GM19467 (cell line): Measurements from ENCODE around the gene AGBL4.

Source experiments
- ATAC-seq: cut with Tn5 transposase; IDR thresholded peaks from one replicate; pipeline ENCODE4 v1.9.1; 2021; ENCODE audit warnings: mild to moderate bottlenecking, moderate library complexity; ENCODE audit not compliant: unreplicated experiment

Gene AGBL4

GRCh38 chr1:49723662-49724061, 300.1 kb downstream of the AGBL4 start:
- no peak for ATAC-seq

GRCh38 chr1:49694251-49694827, 329.4 kb downstream of the AGBL4 start:
- ATAC-seq = no peak

- ATAC-seq = no peak
These were observed 337.6 kb downstream of the AGBL4 start for GRCh38 chr1:49686107-49686506.

GRCh38 chr1:49677706-49678105, 346.0 kb downstream of the AGBL4 start:
- ATAC-seq = no peak

GRCh38 chr1:49651136-49651535, 372.6 kb downstream of the AGBL4 start:
- ATAC-seq = no peak

- no peak for ATAC-seq
These were observed 393.6 kb downstream of the AGBL4 start for GRCh38 chr1:49630156-49630555.

GRCh38 chr1:49627781-49628180, 396.0 kb downstream of the AGBL4 start:
- no peak for ATAC-seq

- no peak for ATAC-seq
These were observed 397.3 kb downstream of the AGBL4 start for GRCh38 chr1:49626472-49626871.

- no peak for ATAC-seq
These were observed 400.9 kb downstream of the AGBL4 start for GRCh38 chr1:49622877-49623276.

GRCh38 chr1:49606082-49606481, 417.7 kb downstream of the AGBL4 start:
- ATAC-seq = no peak

- ATAC-seq = no peak
These were observed 426.3 kb downstream of the AGBL4 start for GRCh38 chr1:49597436-49597835.

GRCh38 chr1:49576327-49576901, 447.3 kb downstream of the AGBL4 start:
- no peak for ATAC-seq

GRCh38 chr1:49556676-49557234, 467.0 kb downstream of the AGBL4 start:
- no peak for ATAC-seq

GRCh38 chr1:49552101-49552500, 471.7 kb downstream of the AGBL4 start:
- ATAC-seq = no peak

GRCh38 chr1:49544615-49545014, 479.1 kb downstream of the AGBL4 start:
- no peak for ATAC-seq

GRCh38 chr1:49541096-49541752, 482.5 kb downstream of the AGBL4 start:
- ATAC-seq = no peak

- no peak for ATAC-seq
These were observed 496.0 kb downstream of the AGBL4 start for GRCh38 chr1:49527606-49528305.

- no peak for ATAC-seq
These were observed 497.1 kb downstream of the AGBL4 start for GRCh38 chr1:49526672-49527071.

- ATAC-seq = no peak
These were observed 500.0 kb downstream of the AGBL4 start for GRCh38 chr1:49523764-49524163.

- no peak for ATAC-seq
These were observed 556.8 kb downstream of the AGBL4 start for GRCh38 chr1:49466961-49467360.

GRCh38 chr1:49465486-49466185, 558.1 kb downstream of the AGBL4 start:
- no peak for ATAC-seq
